ENCODE results near the gene NDST1.

NDST1 gene

GRCh38 chr5:150489360-150490295 lies 18.3 kb upstream of the NDST1 start:
- no peak for DNase-seq (ENCODE audit: low read depth)

- DNase-seq (ENCODE audit: low read depth) = no peak
Observed at GRCh38 chr5:150490296-150490669, 17.6 kb upstream of the NDST1 start.

DNA sequence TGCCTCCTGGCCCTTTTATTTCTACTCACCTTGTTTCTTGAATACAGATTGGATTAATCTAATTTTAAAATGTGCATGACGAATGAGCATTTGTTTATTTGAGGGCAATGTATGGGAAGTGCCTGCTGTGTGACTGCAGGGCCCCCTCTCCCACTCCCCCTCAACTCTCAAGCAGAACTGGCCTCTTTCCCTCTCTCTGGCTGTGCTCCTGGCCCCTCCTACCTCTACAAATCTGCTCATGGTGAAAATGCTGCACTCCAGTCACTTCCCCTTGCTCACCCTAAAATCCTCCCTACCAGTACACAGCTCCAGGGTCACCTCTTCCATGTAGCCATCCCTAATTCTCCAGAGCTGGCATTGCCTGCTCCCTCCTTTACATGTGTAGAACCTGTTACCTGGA lies 17.2 kb upstream of the NDST1 start:
- no peak for DNase-seq (ENCODE audit: low read depth)

- DNase-seq (ENCODE audit: low read depth) = no peak
Observed at GRCh38 chr5:150491876-150492275, 16.1 kb upstream of the NDST1 start.

- DNase-seq (ENCODE audit: low read depth) = peak; percentile 60
Observed at GRCh38 chr5:150492621-150493020, 15.3 kb upstream of the NDST1 start.

DNA sequence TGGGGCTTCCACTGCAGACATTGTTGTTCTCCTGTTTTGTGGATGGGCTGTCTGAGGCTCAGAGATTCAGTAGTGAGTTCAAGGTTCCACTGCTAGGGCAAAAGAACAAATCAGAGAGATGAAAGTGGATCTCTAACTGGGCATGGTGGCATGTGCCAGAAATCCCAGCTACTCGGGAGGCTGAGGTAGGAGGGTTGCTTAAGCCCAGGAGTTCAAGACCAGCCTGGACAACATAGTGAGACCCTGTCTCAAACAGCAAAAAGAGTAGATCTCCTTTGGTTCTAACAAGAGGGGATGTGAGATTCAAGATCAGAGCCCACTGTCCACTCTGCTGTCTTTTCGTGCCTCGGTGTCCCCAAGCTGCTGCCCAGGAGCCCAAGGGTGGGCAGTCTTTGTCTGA lies 11.8 kb upstream of the NDST1 start:
- no peak for DNase-seq (ENCODE audit: low read depth)

- DNase-seq (ENCODE audit: low read depth) = no peak
Observed at GRCh38 chr5:150496534-150496933, 11.4 kb upstream of the NDST1 start.

- DNase-seq (ENCODE audit: low read depth) = peak; percentile 88
Observed at GRCh38 chr5:150497274-150497988, 10.5 kb upstream of the NDST1 start.

DNA sequence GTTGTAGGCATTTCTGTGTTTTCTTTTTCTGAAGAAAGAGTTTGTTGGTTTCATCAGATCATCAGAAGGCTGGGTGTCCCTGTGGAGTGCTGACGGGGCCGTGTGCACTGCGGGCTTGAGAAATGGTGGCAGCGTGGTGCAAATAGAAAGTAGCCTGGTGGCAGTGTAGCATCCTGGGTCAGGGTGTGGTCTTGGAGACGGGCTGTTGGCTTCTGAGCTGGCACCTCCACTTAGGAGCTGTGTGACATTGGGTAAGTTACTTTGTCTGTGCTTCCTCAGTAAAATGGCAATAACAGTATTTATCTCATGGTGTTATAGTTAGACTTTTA lies 10.0 kb upstream of the NDST1 start:
- DNase-seq (ENCODE audit: low read depth) = no peak

GRCh38 chr5:150498501-150498900 lies 9.4 kb upstream of the NDST1 start:
- DNase-seq (ENCODE audit: low read depth) = no peak

DNA sequence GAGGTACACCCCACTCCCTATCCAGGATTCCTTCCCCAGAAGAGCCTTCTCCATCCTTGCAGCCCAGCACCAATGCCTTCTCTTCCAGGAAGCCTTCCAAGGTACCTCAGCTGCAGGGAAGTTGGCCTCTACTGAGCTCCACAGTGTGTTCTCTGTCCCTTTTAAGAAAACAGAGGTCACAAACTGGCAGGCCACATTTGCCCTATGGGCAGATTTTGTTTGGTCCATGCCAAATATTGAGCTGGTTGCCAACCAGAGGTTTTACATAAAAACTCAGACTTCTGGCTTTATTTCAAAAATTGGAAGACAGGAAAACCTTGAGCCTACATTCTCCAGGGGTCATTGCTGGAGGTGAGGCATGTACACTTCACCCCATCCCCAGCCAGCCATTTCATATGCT lies 9.0 kb upstream of the NDST1 start:
- DNase-seq (ENCODE audit: low read depth) = no peak

DNA sequence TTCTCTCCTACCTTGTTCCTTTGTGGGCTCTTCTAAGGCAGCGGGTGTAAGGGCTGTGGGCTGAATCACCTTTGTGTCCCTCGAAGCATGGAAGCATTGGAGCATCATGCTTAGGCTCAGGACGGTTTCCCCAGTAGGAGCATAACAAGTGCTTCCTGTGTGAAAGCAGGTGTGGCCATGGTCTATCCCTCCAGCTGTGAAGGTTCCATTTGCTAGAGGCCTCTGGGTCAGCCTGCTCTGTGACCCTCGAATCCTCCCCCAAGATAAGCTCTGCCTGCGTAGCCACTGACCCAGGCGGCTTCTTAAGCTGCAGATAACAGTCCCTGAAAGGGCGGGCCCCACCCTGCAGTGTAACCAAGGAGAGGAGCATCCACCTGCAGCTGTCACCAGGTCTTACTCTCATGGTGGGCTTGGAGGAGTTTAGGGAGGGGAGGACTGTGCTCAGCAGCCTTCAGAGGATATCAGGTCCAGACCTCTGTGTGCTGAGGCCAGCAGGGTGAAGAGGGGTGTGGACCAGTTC lies 8.4 kb upstream of the NDST1 start:
- no peak for DNase-seq (ENCODE audit: low read depth)

GRCh38 chr5:150500328-150500841 lies 7.5 kb upstream of the NDST1 start:
- DNase-seq (ENCODE audit: low read depth) = no peak

DNA sequence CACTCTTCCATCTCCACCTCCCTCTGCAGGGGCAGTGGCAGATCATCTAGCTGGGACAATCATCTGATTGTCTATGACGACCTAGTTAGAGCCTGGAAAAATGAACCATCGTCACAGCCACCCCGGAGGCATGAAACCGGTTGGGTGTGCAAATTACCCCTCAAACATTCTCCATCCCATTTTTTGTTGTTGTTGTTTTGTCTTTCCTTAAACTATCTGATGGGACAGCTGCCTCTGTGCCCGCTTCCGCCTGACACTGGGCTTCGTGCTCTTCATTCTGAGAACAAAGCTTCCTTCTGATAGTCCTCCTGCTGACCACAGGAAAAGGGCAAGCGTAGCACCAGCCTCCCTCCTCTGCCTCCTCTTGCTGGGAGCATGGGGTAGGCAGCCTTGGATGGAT lies 7.0 kb upstream of the NDST1 start:
- DNase-seq (ENCODE audit: low read depth) = no peak

- no peak for DNase-seq (ENCODE audit: low read depth)
Observed at GRCh38 chr5:150502106-150502505, 5.8 kb upstream of the NDST1 start.

GRCh38 chr5:150502847-150503246 lies 5.1 kb upstream of the NDST1 start:
- DNase-seq (ENCODE audit: low read depth) = no peak

DNA sequence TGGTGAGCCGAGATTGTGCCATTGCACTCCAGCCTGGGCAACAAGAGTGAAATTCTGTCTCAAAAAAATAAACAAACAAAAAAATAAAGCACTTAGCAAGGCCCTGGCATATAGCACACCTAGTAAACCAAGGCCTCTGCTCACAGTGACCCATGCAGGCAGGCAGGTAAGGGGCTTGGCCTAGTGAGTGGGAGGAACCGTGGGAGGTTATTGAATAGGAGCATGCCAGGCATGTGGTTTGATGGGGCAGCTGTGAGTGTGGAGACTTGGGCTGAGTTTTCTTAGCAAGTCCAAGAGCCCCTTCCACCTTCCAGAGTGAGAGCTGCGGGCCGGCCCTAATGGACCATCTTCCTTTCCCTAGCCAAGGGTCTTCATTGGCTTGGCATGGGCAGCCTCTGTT lies 4.5 kb upstream of the NDST1 start:
- DNase-seq (ENCODE audit: low read depth) = no peak

- DNase-seq (ENCODE audit: low read depth) = peak; percentile 54
Observed at GRCh38 chr5:150503977-150504620, 3.8 kb upstream of the NDST1 start.

- no peak for DNase-seq (ENCODE audit: low read depth)
Observed at GRCh38 chr5:150505041-150505511, 2.9 kb upstream of the NDST1 start.

- no peak for DNase-seq (ENCODE audit: low read depth)
Observed at GRCh38 chr5:150505816-150506215, 2.1 kb upstream of the NDST1 start.

DNA sequence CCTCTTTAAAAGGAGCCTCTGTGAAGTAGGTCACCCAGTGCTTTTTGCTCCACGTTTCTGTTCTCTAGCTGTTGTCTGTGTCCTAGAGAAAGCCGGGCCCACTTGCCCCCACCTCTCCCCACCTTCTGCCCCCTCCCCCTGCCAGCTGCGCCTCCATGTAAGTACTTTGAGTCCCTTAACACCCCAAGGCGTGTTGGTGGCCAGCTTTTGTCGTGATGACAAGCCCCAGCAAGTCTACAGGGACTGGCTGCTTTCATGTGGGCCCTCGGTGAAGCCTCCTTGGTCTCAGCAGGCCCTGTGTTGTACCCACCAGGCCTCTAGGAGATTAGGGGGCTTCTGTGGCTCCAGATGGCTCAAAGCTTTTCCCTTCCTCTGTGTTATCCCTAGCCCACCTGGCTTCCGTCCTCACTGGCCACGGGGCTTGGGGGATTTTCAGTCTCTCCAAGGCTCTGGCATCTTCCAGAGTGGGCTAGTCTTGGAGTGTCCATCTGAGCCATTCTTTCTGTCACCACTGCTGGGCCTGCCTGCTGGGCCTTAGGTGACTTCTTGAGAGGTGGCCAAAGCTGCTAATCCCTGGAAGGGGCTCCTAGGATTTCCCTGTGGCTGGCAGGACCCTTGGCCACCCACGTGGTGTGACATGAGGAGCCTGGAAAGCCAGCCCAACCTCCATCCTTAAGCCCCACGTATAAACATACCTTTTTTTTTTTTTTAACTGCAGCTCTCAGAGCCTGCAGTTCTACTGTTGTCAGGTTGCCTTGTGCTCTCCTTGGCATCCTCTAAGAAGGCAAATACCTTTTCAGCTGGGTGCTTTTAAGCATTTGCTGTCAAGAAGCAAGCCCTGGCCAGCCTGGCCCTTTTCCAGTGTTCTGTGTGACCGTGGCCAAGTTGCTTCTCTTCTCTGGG lies 1.1 kb upstream of the NDST1 start:
- no peak for DNase-seq (ENCODE audit: low read depth)
